IMR-90 (cell line): ENCODE results near the gene PCDHGC4. TPM values are rescaled to one million over a fixed set of nuclear protein-coding genes. Genes with fewer than 3 reads are reported as not detected.
A peak's percentile ranks its signal among the peaks of the same experiment; 100 is the strongest.

Experiments
- ATAC-seq: fragments of 200-7000 bp; cut with Tn5 transposase; 2 replicates; pipeline ENCODE4 v1.9.1; 2020; ENCODE audit warnings: low read depth, mild to moderate bottlenecking, moderate library complexity
- BruUV-seq: library from RNA; stranded (reverse); fragments of 400-500 nt; replicated peaks from 2 replicates; lab custom pipeline; 2021; lab: Mats Ljungman, UMichigan
- CTCF ChIA-PET: fragments of 300-600 bp; formaldehyde crosslinking; extraction: SDS; loops from one replicate; lab custom pipeline; 2021; ENCODE audit warnings: antibody characterized with exemption; lab: Yijun Ruan, JAX
- POLR2A ChIA-PET: fragments of 300-600 bp; sonication (Branson Sonifier 250); formaldehyde crosslinking; loops from one replicate; lab custom pipeline; 2022; ENCODE audit warnings: antibody characterized with exemption; ENCODE audit not compliant: unreplicated experiment; lab: Charles Lee
- DNase-seq: peaks from one replicate; pipeline ENCODE4 v3.0.0; 2013
- H2AFZ ChIP-seq: replicated peaks from 2 replicates; pipeline ENCODE3; 2013; ENCODE audit warnings: low read length, mild to moderate bottlenecking; ENCODE audit not compliant: poor library complexity
- H2AK5ac ChIP-seq: 2 replicates; pipeline ENCODE4 v1.6.1; 2013; ENCODE audit warnings: low read depth, low read length, inconsistent platforms
- H2AK9ac ChIP-seq: replicated peaks from 2 replicates; pipeline ENCODE3; 2013; ENCODE audit warnings: mild to moderate bottlenecking, low read depth, low read length, moderate library complexity; ENCODE audit not compliant: poor library complexity
- H2BK120ac ChIP-seq: 2 replicates; pipeline ENCODE4 v1.6.1; 2013; ENCODE audit warnings: low read depth, low read length, inconsistent platforms
- H2BK15ac ChIP-seq: 3 replicates; pipeline ENCODE4 v1.6.1; 2013; ENCODE audit warnings: low read depth, low read length, inconsistent platforms
- H2BK20ac ChIP-seq: 2 replicates; pipeline ENCODE4 v1.6.1; 2013; ENCODE audit warnings: low read depth, mild to moderate bottlenecking, inconsistent platforms, low read length, moderate library complexity
- H2BK5ac ChIP-seq: 2 replicates; pipeline ENCODE4 v1.6.1; 2013; ENCODE audit warnings: mild to moderate bottlenecking, low read depth, low read length, inconsistent platforms; ENCODE audit not compliant: poor library complexity, severe bottlenecking
- H3K14ac ChIP-seq: replicated peaks from 2 replicates; pipeline ENCODE4 v1.6.1; 2013; ENCODE audit warnings: low read depth, low read length, inconsistent platforms
- H3K18ac ChIP-seq: 2 replicates; pipeline ENCODE4 v1.6.1; 2013; ENCODE audit warnings: low read depth, low read length, control low read depth
- H3K23ac ChIP-seq: 2 replicates; pipeline ENCODE4 v1.6.1; 2013; ENCODE audit warnings: low read depth, low read length, inconsistent platforms
- H3K27ac ChIP-seq: 2 replicates; pipeline ENCODE4 v1.5.1; 2013; ENCODE audit warnings: mild to moderate bottlenecking, control low read depth, low read length; ENCODE audit not compliant: insufficient read depth
- H3K27me3 ChIP-seq: 2 replicates; pipeline ENCODE4 v1.6.1; 2013; ENCODE audit warnings: low read length; ENCODE audit not compliant: control insufficient read depth, insufficient read depth
- H3K36me3 ChIP-seq: 2 replicates; pipeline ENCODE4 v1.6.1; 2013; ENCODE audit warnings: low read length, mixed read lengths; ENCODE audit not compliant: control insufficient read depth, insufficient read depth
- H3K4ac ChIP-seq: 2 replicates; pipeline ENCODE4 v1.6.1; 2013; ENCODE audit warnings: low read depth, low read length, inconsistent platforms
- H3K4me1 ChIP-seq: 2 replicates; pipeline ENCODE4 v1.6.1; 2013; ENCODE audit warnings: low read length, mixed read lengths; ENCODE audit not compliant: control insufficient read depth, insufficient read depth
- H3K4me2 ChIP-seq: 2 replicates; pipeline ENCODE4 v1.6.1; 2013; ENCODE audit warnings: low read depth, mild to moderate bottlenecking, control low read depth, low read length, moderate library complexity
- H3K4me3 ChIP-seq: 2 replicates; pipeline ENCODE4 v1.5.1; 2013; ENCODE audit warnings: low read depth, mild to moderate bottlenecking, control low read depth, low read length, moderate library complexity; ENCODE audit not compliant: insufficient read depth
- H3K56ac ChIP-seq: 2 replicates; pipeline ENCODE4 v1.6.1; 2013; ENCODE audit warnings: low read length, inconsistent platforms; ENCODE audit not compliant: insufficient read depth; ENCODE audit errors: extremely low read depth
- H3K79me1 ChIP-seq, 2 experiments: 2 replicates each; pipeline ENCODE4 v1.6.1; 2013; ENCODE audit warnings: low read length in 2 of 2, inconsistent platforms in 1 of 2, low read depth in 1 of 2
- H3K9ac ChIP-seq: 2 replicates; pipeline ENCODE4 v1.6.1; 2013; ENCODE audit warnings: low read depth, low read length, control low read depth
- H3K9me1 ChIP-seq: 2 replicates; pipeline ENCODE4 v1.6.1; 2013; ENCODE audit warnings: low read length, inconsistent platforms; ENCODE audit not compliant: insufficient read depth
- H3K9me3 ChIP-seq: 2 replicates; pipeline ENCODE4 v1.6.1; 2013; ENCODE audit warnings: low read length; ENCODE audit not compliant: control insufficient read depth, insufficient read depth
- H4K20me1 ChIP-seq: 2 replicates; pipeline ENCODE4 v1.6.1; 2013; ENCODE audit warnings: low read length, inconsistent platforms; ENCODE audit not compliant: insufficient read depth
- H4K5ac ChIP-seq: 2 replicates; pipeline ENCODE4 v1.6.1; 2013; ENCODE audit warnings: mild to moderate bottlenecking, low read depth, low read length, control low read depth
- H4K8ac ChIP-seq, 2 experiments: 2 replicates each; pipeline ENCODE4 v1.6.1; 2013; ENCODE audit warnings: low read depth in 2 of 2, low read length in 2 of 2, control low read depth in 1 of 2, inconsistent platforms in 1 of 2
- H4K91ac ChIP-seq: 2 replicates; pipeline ENCODE4 v1.6.1; 2013; ENCODE audit warnings: low read depth, low read length, inconsistent platforms; ENCODE audit not compliant: insufficient read depth
- CEBPB ChIP-seq: IDR thresholded peaks from 2 replicates; pipeline ENCODE4 v1.6.1; 2012; ENCODE audit warnings: low read depth, low read length, improper control_type of control experiment
- RFX5 ChIP-seq: IDR thresholded peaks from 2 replicates; pipeline ENCODE4 v1.8.0; 2012; ENCODE audit warnings: low read depth, mild to moderate bottlenecking, low read length, moderate library complexity
- WGBS, 2 experiments: methylation state at CpG; one replicate each; pipeline versions ENCODE4 v1.1.5 to v1.1.7; 2013; ENCODE audit warnings: missing lambda C conversion rate in 2 of 2; ENCODE audit not compliant: insufficient read length in 1 of 2; ENCODE audit errors: extremely low coverage in 2 of 2; 5-methylcytosine and 5-hydroxymethylcytosine counted together
- dilution Hi-C: fragments of 300-500 bp; cut with HindIII; formaldehyde crosslinking; loops from one replicate; pipeline ENCODE4 v1.14.3; 2018; ENCODE audit warnings: low sequenced_read_pairs; ENCODE audit not compliant: unreplicated experiment
- in situ Hi-C: fragments of 300-500 bp; cut with MboI; formaldehyde crosslinking; loops from 3 replicates; pipeline ENCODE4 v1.14.3; 2019; ENCODE audit warnings: low sequenced_read_pairs, inconsistent platforms, mixed read lengths
- intact Hi-C: fragments of 100-400 bp; cut with micrococcal nuclease; formaldehyde crosslinking; loops from 2 replicates; pipeline ENCODE4 v1.10.0; 2022
- polyA plus RNA-seq, 3 experiments: library from polyadenylated mRNA; depleted of rRNA; stranded (reverse); fragments of >200 nt; gene quantifications; 2 replicates each; pipeline ENCODE4 v1.2.3, GENCODE V29; 2012; ENCODE audit warnings: low replicate concordance in 1 of 3
- total RNA-seq: library from RNA; depleted of rRNA; stranded (reverse); fragments of >200 nt; gene quantifications from 2 replicates; pipeline ENCODE4 v1.2.3, GENCODE V29; 2012

PCDHGC4 gene
- total and polyA plus RNA-seq, 2 of the 4 experiments (the other 2 are of a cell fraction) = 0.65 to 1.6 TPM

GRCh38 chr5:141528291-141528984 lies 43.6 kb downstream of the PCDHGC4 start:
- CTCF ChIA-PET = interaction anchor here (0.6 to 1.9 kb wide), 5 partner anchors 12 to 116 kb away, joined by 3 to 8 read pairs (median 3); partner anchors contain the start of genes PCDHGA10 and PCDHGA11
- POLR2A ChIA-PET = interaction anchor here (1.7 kb wide), 1 partner anchor 29 kb away, joined by 10 read pairs; no protein-coding TSS in a partner anchor
- dilution Hi-C loops (no loop called here), in situ Hi-C loops (no loop called here), intact Hi-C loops (no loop called here)
- H3K56ac ChIP-seq = no peak overlapping the region
- H2BK20ac ChIP-seq = peak overlapping the region; percentile 16; the same call in 1 of the 2 replicates
- H3K4ac ChIP-seq = peak overlapping the region; percentile 39
- H3K79me1 ChIP-seq = peaks cover 0 to 17% of the 10 kb centered on the region in 2 experiments; a peak in 3 of 4 replicates
- H3K9me1 ChIP-seq = peaks cover 8% of the 10 kb centered on the region
- no CpG with 5 or more reads among the region's 11 CpGs for WGBS, 2 experiments
- H3K9me3 ChIP-seq = no peaks in the 10 kb centered on the region
- peak overlapping the region; percentile 37 for H2AFZ ChIP-seq
- H3K23ac ChIP-seq = peak overlapping the region; percentile 3
- H3K27me3 ChIP-seq = no peaks in the 10 kb centered on the region
- peak overlapping the region; percentile 52 for H2BK5ac ChIP-seq
- peak overlapping the region; percentile 73; the same call in 1 of the 2 replicates for H3K27ac ChIP-seq
- TF ChIP-seq RFX5 = no peak
- peak; percentile 79 for TF ChIP-seq CEBPB
- no peak overlapping the region; the same call in 1 of the 2 replicates for H4K5ac ChIP-seq
- H2AK5ac ChIP-seq = peak overlapping the region; percentile 1; the same call in 1 of the 2 replicates
- no TSS peak for BruUV-seq
- H3K14ac ChIP-seq = peak overlapping the region; percentile 19
- ATAC-seq (no peak), DNase-seq (peak; percentile 59)
- H3K36me3 ChIP-seq = no peaks in the 10 kb centered on the region; the same call in none of the 2 replicates
- H3K4me2 ChIP-seq = peak overlapping the region; percentile 8; the same call in 1 of the 2 replicates
- H4K20me1 ChIP-seq = no peaks in the 10 kb centered on the region
- H3K9ac ChIP-seq = peak overlapping the region; percentile 3; the same call in 1 of the 2 replicates
- H2AK9ac ChIP-seq = peak overlapping the region; percentile 18
- peak overlapping the region; percentile 59 for H4K91ac ChIP-seq
- peak overlapping the region in 1 of 2 experiments; percentile 61; a peak in 2 of 4 replicates for H4K8ac ChIP-seq
- no peak overlapping the region for H3K4me3 ChIP-seq
- H2BK120ac ChIP-seq = peak overlapping the region; percentile 17; the same call in 1 of the 2 replicates
- H2BK15ac ChIP-seq = peak overlapping the region; percentile 7; the same call in 2 of the 3 replicates
- peak overlapping the region; percentile 30 for H3K18ac ChIP-seq
- H3K4me1 ChIP-seq = peaks cover 30% of the 10 kb centered on the region
